ENCODE data around the gene DACT2.

The DACT2 gene

DNA sequence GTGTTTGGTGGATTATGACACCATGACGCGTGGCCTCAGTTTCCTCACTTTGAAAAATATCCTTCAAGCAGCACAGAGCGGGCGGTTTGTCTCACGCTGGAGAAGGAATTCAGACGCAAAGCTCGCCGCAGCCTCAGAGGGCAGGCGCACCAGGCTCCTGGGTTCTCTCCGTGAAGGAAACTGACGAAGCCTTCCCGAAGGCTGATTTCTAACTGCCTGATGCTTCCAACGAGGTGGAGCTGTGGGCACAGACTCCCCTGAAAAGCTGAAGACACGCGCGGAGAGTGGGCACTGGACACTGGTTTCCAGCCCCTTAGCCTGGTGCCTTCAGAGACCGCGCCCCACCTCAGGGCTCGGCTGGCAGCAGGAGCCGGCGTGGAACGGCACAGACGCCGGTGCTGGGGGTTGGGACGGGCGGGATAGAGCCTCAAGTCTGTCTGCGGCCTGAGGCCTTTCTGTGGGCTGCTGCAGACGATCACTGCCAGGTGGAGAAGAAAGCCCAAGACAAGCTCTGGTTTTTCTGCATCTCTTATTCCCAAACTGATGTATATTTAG is 56.1 kb downstream of the DACT2 start:
- Histone ChIP-seq H3K27ac (ENCODE audit: low read length) (no peak overlapping the region), H3K4me1 (ENCODE audit: control insufficient read depth, insufficient read depth, low read length) (no peaks in the 10 kb centered on the region), H3K27me3 (ENCODE audit: control insufficient read depth, insufficient read depth, low read length) (no peaks in the 10 kb centered on the region), H3K36me3 (ENCODE audit: control insufficient read depth, insufficient read depth, low read length) (no peaks in the 10 kb centered on the region), H3K9me3 (ENCODE audit: control insufficient read depth, insufficient read depth, low read length) (no peaks in the 10 kb centered on the region), H3K4me3 (ENCODE audit: low read length) (no peak overlapping the region)
- DNase-seq (ENCODE audit: low read depth, low spot score), result no peak
- no CpG with 5 or more reads among the region's 28 CpGs for WGBS (ENCODE audit: insufficient coverage, insufficient read length)

- no peaks in the 10 kb centered on the region for H3K4me1 ChIP-seq (ENCODE audit: control insufficient read depth, insufficient read depth, low read length)
- H3K27ac ChIP-seq (ENCODE audit: low read length), result no peak overlapping the region
- no peaks in the 10 kb centered on the region for H3K27me3 ChIP-seq (ENCODE audit: control insufficient read depth, insufficient read depth, low read length)
- no peaks in the 10 kb centered on the region for H3K9me3 ChIP-seq (ENCODE audit: control insufficient read depth, insufficient read depth, low read length)
- DNase-seq (ENCODE audit: low read depth, low spot score), result no peak
- H3K36me3 ChIP-seq (ENCODE audit: control insufficient read depth, insufficient read depth, low read length), result no peaks in the 10 kb centered on the region
- WGBS (ENCODE audit: insufficient coverage, insufficient read length), result no CpG with 5 or more reads among the region's 12 CpGs
- H3K4me3 ChIP-seq (ENCODE audit: low read length), result no peak overlapping the region
These were observed 58.3 kb downstream of the DACT2 start for GRCh38 chr6:168261234-168261633.

DNA sequence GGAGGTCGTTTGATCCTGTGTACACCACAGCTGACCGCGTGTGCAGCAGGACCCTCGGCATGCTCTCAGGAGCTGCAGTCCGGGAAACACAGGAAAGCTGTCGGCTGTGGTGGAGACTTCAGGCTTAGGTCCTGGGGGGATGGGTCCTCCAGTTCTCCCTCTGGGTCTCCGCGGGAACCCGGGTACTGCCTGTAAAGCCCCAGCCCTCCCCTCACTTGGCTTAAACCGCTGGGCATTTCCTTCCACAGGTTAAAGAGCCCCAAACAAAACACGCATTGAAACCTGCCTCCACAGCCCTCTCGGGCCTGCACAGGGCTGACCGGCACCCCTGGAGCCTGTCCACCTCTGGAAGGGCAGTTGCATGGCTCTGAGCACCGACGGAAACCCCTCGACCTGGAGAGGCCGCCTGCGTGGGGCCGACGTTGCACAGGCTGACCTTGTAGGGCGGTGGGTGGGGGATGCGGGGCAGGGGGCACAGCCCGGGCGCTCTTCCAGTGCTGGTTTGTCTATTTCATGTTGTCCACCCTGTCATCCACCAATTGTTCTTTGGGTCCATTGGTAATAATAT is 59.1 kb downstream of the DACT2 start:
- Histone ChIP-seq H3K36me3 (ENCODE audit: control insufficient read depth, insufficient read depth, low read length) (no peaks in the 10 kb centered on the region), H3K4me3 (ENCODE audit: low read length) (no peak overlapping the region), H3K9me3 (ENCODE audit: control insufficient read depth, insufficient read depth, low read length) (no peaks in the 10 kb centered on the region), H3K4me1 (ENCODE audit: control insufficient read depth, insufficient read depth, low read length) (no peaks in the 10 kb centered on the region), H3K27ac (ENCODE audit: low read length) (no peak overlapping the region), H3K27me3 (ENCODE audit: control insufficient read depth, insufficient read depth, low read length) (no peaks in the 10 kb centered on the region)
- no CpG with 5 or more reads among the region's 24 CpGs for WGBS (ENCODE audit: insufficient coverage, insufficient read length)
- no peak for DNase-seq (ENCODE audit: low read depth, low spot score)

DNA sequence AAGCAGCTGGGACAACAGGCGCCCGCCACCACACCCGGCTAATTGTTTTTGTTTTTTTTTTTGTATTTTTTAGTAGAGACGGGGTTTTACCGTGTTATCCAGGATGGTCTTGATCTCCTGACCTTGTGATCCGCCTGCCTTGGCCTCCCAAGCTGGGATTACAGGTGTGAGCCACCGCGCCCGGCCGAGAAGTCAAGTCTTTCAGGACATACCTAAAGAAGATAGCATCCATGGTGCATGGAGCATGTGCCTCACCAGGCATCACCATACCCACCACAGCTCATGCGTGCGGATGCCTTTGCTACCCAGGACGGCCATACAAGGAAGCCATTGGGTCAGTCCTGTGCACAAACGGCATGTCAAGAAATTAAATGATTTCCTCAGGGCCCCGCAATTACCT is 60.8 kb downstream of the DACT2 start:
- no peak for DNase-seq (ENCODE audit: low read depth, low spot score)
- no peaks in the 10 kb centered on the region for H3K4me1 ChIP-seq (ENCODE audit: control insufficient read depth, insufficient read depth, low read length)
- no peak overlapping the region for H3K4me3 ChIP-seq (ENCODE audit: low read length)
- no peaks in the 10 kb centered on the region for H3K27me3 ChIP-seq (ENCODE audit: control insufficient read depth, insufficient read depth, low read length)
- no peaks in the 10 kb centered on the region for H3K36me3 ChIP-seq (ENCODE audit: control insufficient read depth, insufficient read depth, low read length)
- H3K9me3 ChIP-seq (ENCODE audit: control insufficient read depth, insufficient read depth, low read length), result no peaks in the 10 kb centered on the region
- WGBS (ENCODE audit: insufficient coverage, insufficient read length), result no CpG with 5 or more reads among the region's 15 CpGs
- no peak overlapping the region for H3K27ac ChIP-seq (ENCODE audit: low read length)

GRCh38 chr6:168256940-168257339 is 62.6 kb downstream of the DACT2 start:
- H3K27ac ChIP-seq (ENCODE audit: low read length), result no peak overlapping the region
- no peaks in the 10 kb centered on the region for H3K27me3 ChIP-seq (ENCODE audit: control insufficient read depth, insufficient read depth, low read length)
- no peaks in the 10 kb centered on the region for H3K4me1 ChIP-seq (ENCODE audit: control insufficient read depth, insufficient read depth, low read length)

More at GRCh38 chr6:168256940-168257339, 62.6 kb downstream of the DACT2 start:
- H3K9me3 ChIP-seq (ENCODE audit: control insufficient read depth, insufficient read depth, low read length), result no peaks in the 10 kb centered on the region
- no peaks in the 10 kb centered on the region for H3K36me3 ChIP-seq (ENCODE audit: control insufficient read depth, insufficient read depth, low read length)
- H3K4me3 ChIP-seq (ENCODE audit: low read length), result no peak overlapping the region
- DNase-seq (ENCODE audit: low read depth, low spot score), result no peak
